Natural killer cell treated with Interleukin-12 subunit alpha and Interleukin-12 subunit beta and Interleukin-15 and Interleukin-18, amount 100 ng/mL, for 72 hours (primary cell): ENCODE measurements around the gene HERC4. TPM values are rescaled to one million over a fixed set of nuclear protein-coding genes. Genes with fewer than 3 reads are reported as not detected.
"Not testable (repeated sequence)": the region's sequence is repeated elsewhere in the genome, so short reads cannot be mapped to it uniquely, and the experiment has no call there.

Experiments used
- ATAC-seq, 2 donors: fragments of 150-1000 bp; cut with Tn5 transposase in 1 of 2; sonication (Bioruptor Pico), chemical (Tn5 transposase) in 1 of 2; 2 replicates each; pipeline ENCODE4 v1.10.0; 2021
- DNase-seq: peaks from one replicate; pipeline ENCODE4 v3.0.0; 2022; ENCODE audit warnings: low spot score
- H3K27ac Mint-ChIP-seq, 2 donors: 1 replicate in 1 of 2; 2 replicates in 1 of 2; pipeline ENCODE4 v1.8.0; 2022; ENCODE audit warnings: mixed read lengths in 2 of 2, mild to moderate bottlenecking in 1 of 2, moderate library complexity in 1 of 2
- H3K27me3 Mint-ChIP-seq, 2 donors: 1 replicate in 1 of 2; 2 replicates in 1 of 2; pipeline ENCODE4 v1.8.0; 2022; ENCODE audit warnings: mixed read lengths in 2 of 2
- H3K36me3 Mint-ChIP-seq: one replicate; pipeline ENCODE4 v1.8.0; 2022; ENCODE audit warnings: mixed read lengths
- H3K4me1 Mint-ChIP-seq, 2 donors: 1 replicate in 1 of 2; 2 replicates in 1 of 2; pipeline ENCODE4 v1.8.0; 2022; ENCODE audit warnings: low read depth in 2 of 2, mixed read lengths in 2 of 2, mild to moderate bottlenecking in 1 of 2
- H3K4me3 Mint-ChIP-seq: one replicate; pipeline ENCODE4 v1.8.0; 2022; ENCODE audit warnings: mixed read lengths
- H3K9me3 Mint-ChIP-seq: 2 replicates; pipeline ENCODE4 v1.8.0; 2022; ENCODE audit warnings: mixed read lengths
- total RNA-seq, 2 donors: library from RNA; stranded (reverse); gene quantifications; one replicate each; pipeline ENCODE4 v1.2.3, GENCODE V29; 2022

Gene HERC4
- total RNA-seq, 2 donors from 2014 or later: 61.2 to 80.4 TPM

DNA sequence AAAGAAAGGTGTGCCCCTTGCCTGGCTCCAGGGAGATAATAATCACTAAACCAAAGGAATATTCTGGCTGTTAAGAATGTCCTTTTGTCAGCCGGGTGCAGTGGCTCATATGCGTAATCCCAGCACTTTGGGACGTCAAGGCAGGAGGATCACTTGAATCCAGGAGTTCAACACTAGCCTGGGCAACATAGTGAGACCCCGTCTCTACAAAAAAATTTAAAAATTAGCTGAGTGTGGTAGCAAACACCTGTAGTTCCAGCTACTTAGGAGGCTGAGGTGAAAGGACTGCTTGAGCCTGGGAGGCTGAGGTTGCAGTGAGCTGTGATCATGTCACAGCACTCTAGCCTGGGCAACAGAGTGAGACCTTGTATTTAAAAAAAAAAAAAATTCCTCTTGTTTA lies 74.1 kb downstream of the HERC4 start:
- H3K4me3 Mint-ChIP-seq: no peak overlapping the region
- H3K9me3 Mint-ChIP-seq: no peaks in the 10 kb centered on the region
- H3K4me1 Mint-ChIP-seq: peaks cover 0 to 4% of the 10 kb centered on the region in 2 donors
- H3K27me3 Mint-ChIP-seq: no peaks in the 10 kb centered on the region
- peaks cover 14% of the 10 kb centered on the region for H3K36me3 Mint-ChIP-seq
- H3K27ac Mint-ChIP-seq: no peak overlapping the region
- DNase-seq (no peak), ATAC-seq (no peak)

DNA sequence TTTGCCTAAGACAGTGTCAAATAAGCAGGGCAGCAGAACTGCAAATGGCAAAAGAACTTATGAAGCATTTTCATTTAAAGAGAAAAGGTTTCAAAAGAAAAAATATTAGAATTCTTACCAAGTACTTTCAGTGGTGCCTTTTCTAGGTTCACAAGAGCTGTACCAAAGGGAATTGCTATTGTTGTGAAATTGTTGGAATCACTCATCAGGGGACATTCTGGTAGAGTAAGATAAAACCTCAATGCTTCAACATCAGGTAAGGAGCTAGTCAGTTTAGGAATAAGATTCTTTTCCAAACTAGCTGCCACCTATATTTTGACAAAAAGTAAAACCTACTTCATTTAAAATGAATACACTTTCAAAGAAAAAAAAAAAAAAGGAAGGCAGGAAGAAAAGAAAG lies 85.0 kb downstream of the HERC4 start:
- Mint-ChIP-seq H3K27me3 (no peaks in the 10 kb centered on the region), H3K4me1 (no peaks in the 10 kb centered on the region), H3K9me3 (no peaks in the 10 kb centered on the region), H3K4me3 (no peak overlapping the region), H3K27ac (no peak overlapping the region), H3K36me3 (peaks cover 14% of the 10 kb centered on the region)
- DNase-seq (no peak), ATAC-seq (no peak)

DNA sequence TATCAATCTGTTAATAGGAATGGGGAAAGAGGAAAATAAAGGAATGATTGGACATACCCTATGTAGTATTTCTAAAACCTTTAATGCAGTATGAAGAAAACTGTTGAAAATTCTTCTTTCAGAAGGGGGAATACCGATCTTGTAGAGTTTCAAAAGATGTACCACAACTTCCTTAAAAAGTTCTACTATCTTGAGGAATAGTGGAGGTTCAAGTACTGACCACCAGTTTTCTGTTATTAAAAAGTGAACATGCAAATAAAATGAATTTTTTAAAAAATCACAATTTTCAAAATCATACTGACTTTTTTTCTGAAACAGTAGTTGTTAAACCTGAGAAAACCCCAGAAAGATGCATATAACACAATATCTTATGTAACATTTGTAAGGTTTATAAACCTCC lies 86.5 kb downstream of the HERC4 start:
- H3K27ac Mint-ChIP-seq: no peak overlapping the region
- DNase-seq (no peak), ATAC-seq (no peak)
- peaks cover 14% of the 10 kb centered on the region for H3K36me3 Mint-ChIP-seq
- H3K4me3 Mint-ChIP-seq: no peak overlapping the region
- H3K9me3 Mint-ChIP-seq: no peaks in the 10 kb centered on the region
- H3K4me1 Mint-ChIP-seq: no peaks in the 10 kb centered on the region
- no peaks in the 10 kb centered on the region for H3K27me3 Mint-ChIP-seq

DNA sequence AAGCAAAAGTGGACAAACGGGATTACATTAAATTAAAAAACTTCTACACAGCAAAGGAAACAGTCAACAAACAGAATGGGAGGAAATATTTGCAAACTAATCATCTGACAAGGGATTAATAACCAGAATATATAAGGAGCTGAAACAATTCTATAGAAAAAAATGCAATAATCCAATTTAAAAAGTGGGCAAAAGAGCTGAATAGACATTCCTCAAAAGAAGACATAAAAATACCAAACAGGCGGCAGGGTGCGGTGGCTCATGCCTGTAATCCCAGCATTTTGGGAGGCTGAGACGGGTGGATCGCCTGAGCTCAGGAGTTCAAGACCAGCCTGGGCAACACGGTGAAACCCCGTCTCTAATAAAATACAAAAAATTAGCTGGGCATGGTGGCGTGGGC lies 92.5 kb downstream of the HERC4 start:
- peaks cover 11 to 17% of the 10 kb centered on the region in 2 donors for H3K4me1 Mint-ChIP-seq
- not testable (repeated sequence) for H3K27me3 Mint-ChIP-seq, H3K9me3 Mint-ChIP-seq, ATAC-seq, DNase-seq, H3K4me3 Mint-ChIP-seq
- peak overlapping the region in 1 of 2 donors; percentile 71 for H3K27ac Mint-ChIP-seq
- H3K36me3 Mint-ChIP-seq: peaks cover 20% of the 10 kb centered on the region

DNA sequence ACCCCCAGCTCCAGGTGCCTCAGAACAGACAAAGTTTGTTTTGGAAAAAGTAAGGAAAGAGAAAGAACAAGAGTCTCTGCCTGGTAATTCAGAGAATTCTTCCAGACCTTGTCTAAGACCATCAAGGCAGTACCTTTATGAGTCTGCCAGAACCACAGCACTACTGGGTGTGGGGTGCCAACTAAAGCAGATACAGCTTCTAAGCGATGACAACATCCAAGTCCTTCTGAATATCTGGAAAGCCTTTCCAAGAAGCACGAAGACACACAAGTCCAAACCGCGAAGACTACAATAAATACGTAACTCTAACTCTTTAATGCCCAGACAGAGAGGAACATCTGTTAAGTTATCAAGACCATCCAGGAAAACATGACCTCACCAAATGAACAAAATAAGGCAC lies 96.3 kb downstream of the HERC4 start:
- Mint-ChIP-seq H3K4me3 (no peak overlapping the region), H3K27ac (no peak overlapping the region), H3K4me1 (peaks cover 11 to 17% of the 10 kb centered on the region in 2 donors), H3K27me3 (no peaks in the 10 kb centered on the region), H3K36me3 (peaks cover 25% of the 10 kb centered on the region), H3K9me3 (no peaks in the 10 kb centered on the region)
- no peak for DNase-seq
- ATAC-seq: no peak

DNA sequence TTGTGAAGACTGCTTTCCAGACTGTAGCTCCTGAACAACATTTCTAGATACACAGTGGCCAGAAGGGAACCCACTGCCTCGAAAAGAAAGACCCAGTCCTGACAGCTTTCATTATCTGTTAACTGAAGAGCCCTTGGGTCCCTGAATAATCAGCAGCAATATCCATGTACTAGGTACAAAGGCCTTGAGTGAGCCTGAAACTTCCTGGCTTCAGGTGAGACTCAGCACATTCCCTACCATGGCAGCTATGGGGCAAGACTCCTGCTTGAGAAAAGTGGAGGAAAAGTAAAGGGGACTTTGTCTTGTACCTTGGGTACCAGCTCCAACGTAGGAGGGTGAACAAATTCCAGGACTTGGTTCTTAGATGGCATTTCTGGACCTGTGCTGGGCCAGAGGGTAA lies 97.8 kb downstream of the HERC4 start:
- no peak for ATAC-seq
- Mint-ChIP-seq H3K4me1 (peaks cover 9 to 13% of the 10 kb centered on the region in 2 donors), H3K36me3 (peaks cover 28% of the 10 kb centered on the region)

DNA sequence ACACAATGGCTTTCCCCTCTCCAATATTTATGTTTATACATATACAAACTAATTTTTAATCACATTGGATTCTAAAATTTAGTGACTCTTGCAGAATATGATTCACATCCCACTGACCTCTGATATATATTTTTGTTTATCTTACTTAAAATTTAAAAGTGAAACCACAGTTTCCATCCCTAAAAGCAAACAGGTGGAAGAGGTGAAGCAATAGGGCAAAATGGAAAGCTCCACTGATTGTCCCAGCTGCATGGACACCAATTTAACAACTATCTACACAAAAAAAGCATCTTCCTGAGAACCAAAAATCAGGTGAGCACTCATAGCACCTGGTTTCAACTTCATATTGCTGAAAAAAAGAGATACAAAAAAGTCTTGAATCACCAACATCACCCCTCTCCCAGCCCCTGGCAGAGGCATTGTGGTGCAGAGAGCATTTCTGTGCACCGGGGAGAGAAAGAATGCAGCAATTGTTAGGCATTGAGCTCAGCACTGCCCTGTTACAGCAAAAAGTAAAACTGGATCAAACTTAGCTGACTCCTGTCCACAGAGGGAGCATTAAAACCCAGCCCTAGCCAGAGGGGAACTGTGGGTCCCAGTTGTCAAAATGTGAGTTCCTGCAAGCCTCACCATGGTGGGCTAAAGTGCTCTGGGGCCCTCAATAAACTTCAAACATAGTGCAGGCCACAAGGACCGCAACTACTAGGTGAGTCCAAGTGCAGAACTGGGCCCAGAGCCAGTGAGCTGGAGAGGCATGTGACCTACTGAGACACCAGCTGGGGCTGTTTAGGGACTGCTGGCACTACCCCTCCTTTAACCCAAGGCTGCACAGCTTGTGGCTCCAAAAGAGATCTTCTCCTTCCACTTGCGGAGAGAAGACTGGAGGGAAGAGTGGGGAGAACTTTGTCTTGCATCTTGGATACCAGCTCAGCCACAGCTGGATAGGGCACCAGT lies 98.5 kb downstream of the HERC4 start:
- peaks cover 5 to 7% of the 10 kb centered on the region in 2 donors for H3K4me1 Mint-ChIP-seq
- H3K27me3 Mint-ChIP-seq: no peaks in the 10 kb centered on the region
- H3K9me3 Mint-ChIP-seq: no peaks in the 10 kb centered on the region
- ATAC-seq (no peak), DNase-seq (no peak)
- no peak overlapping the region for H3K4me3 Mint-ChIP-seq
- no peak overlapping the region for H3K27ac Mint-ChIP-seq
- H3K36me3 Mint-ChIP-seq: peaks cover 22% of the 10 kb centered on the region

More for the DNA sequence above, 97.8 kb downstream of the HERC4 start:
- Mint-ChIP-seq H3K4me3 (no peak overlapping the region), H3K27ac (no peak overlapping the region), H3K27me3 (no peaks in the 10 kb centered on the region), H3K9me3 (no peaks in the 10 kb centered on the region)
- DNase-seq: no peak

DNA sequence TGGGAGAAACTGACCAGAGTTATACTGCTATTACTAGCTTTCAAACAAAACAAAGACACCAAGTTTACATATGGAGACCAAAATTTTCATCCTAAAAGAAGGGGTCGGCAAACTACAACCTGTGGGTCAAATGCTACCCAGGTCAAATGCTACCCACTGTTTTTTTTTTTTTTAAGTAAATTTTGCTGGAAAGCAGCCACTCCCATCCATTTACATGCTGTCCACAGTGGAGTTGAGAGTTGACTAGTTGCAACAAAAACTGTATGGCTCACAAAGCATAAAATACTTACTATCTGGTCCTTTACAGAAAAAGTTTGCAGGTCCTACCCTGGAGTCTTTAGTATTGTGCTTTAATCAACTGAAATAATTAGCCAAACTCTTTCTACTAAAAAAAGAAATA lies 99.2 kb downstream of the HERC4 start:
- no peak for DNase-seq
- no peak for ATAC-seq
- Mint-ChIP-seq H3K4me3 (no peak overlapping the region), H3K36me3 (peaks cover 24% of the 10 kb centered on the region), H3K4me1 (peaks cover 3 to 4% of the 10 kb centered on the region in 2 donors), H3K27me3 (no peaks in the 10 kb centered on the region), H3K27ac (no peak overlapping the region), H3K9me3 (no peaks in the 10 kb centered on the region)

DNA sequence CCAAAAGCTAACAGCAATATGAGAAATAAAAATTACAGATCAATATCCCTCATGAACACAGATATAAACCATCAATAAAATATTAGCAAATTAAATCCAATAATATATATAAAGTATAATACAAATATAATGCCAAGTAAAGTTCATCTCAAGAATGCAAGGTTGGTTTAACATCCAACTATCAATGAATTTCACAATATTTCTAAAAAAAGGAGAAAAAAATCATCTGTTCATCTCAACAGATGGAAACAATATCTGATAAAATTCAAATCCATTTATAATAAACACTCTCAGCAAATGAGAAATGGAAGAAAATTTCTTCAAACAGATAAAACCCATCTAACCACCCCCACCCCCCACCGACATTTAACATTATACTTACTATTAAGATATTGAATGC lies 103.8 kb downstream of the HERC4 start:
- peaks cover 36% of the 10 kb centered on the region for H3K36me3 Mint-ChIP-seq
- peaks cover 0 to 7% of the 10 kb centered on the region in 2 donors for H3K4me1 Mint-ChIP-seq
- H3K27ac Mint-ChIP-seq: no peak overlapping the region
- no peak for DNase-seq
- H3K4me3 Mint-ChIP-seq: no peak overlapping the region
- no peaks in the 10 kb centered on the region for H3K9me3 Mint-ChIP-seq
- no peak for ATAC-seq
- no peaks in the 10 kb centered on the region for H3K27me3 Mint-ChIP-seq

DNA sequence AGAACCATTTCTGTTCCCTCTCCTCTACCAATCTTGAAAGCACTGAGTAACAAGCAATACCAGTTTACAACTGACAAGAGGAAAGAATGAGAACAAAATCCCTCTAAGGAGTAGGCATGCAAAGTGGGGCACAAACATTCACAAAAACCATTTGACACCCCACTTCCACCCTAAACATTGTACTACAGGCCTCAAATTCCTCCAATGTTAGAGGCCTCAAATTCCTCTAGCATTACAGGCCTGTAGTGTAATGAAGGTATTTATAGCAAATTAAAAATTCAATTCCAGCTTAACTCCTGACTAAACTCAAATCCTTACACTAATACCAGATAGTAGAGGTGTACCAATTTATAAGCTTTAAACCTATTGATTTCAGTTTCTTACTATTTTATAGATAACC lies 105.2 kb downstream of the HERC4 start:
- Mint-ChIP-seq H3K4me3 (no peak overlapping the region), H3K36me3 (peaks cover 40% of the 10 kb centered on the region)
- ATAC-seq: no peak

DNA sequence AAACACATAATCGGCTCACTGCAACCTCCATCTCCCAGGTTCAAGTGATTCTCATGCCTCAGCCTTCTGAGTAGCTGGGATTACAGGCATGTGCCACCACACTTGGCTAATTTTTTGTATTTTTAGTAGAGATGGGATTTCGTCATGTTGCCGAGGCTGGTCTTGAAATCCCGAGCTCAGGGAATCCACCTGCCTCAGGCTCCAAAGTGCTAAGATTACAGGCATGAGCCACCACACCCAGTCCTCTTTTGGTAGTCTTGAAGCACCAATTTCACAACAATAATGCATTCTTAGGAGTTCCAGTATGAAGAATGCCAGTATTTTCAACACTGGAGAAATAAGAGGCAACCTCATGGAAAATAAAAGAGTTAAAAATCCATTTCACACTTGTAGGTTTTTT lies 109.0 kb downstream of the HERC4 start:
- H3K9me3 Mint-ChIP-seq, H3K4me3 Mint-ChIP-seq, H3K4me1 Mint-ChIP-seq, H3K27me3 Mint-ChIP-seq, ATAC-seq, DNase-seq, H3K27ac Mint-ChIP-seq: not testable (repeated sequence)
- peaks cover 39% of the 10 kb centered on the region for H3K36me3 Mint-ChIP-seq

More for the DNA sequence above, 105.2 kb downstream of the HERC4 start:
- Mint-ChIP-seq H3K4me1 (peaks cover 0 to 7% of the 10 kb centered on the region in 2 donors), H3K27me3 (no peaks in the 10 kb centered on the region), H3K27ac (no peak overlapping the region), H3K9me3 (no peaks in the 10 kb centered on the region)
- DNase-seq: no peak

DNA sequence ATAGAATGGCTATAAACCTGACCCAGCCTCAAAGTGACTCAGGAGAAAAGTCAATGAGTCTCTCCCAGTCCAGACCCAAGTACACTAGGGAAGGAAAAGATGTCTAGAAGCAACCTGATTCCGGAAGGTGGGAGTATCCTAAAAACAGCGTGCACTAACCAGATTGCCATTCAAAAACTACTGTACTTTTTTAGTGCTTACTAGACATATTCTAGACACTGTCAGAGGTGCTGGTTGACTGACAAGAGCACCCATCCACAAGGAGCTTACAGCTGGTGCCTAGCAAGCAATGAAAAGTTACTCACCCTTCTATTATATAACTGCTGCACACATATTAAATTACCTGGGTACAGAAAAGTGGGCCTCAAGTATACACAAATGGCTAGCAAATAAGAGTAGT lies 109.6 kb downstream of the HERC4 start:
- Mint-ChIP-seq H3K4me3 (no peak overlapping the region), H3K36me3 (peaks cover 35% of the 10 kb centered on the region), H3K4me1 (peaks cover 0 to 7% of the 10 kb centered on the region in 2 donors), H3K9me3 (no peaks in the 10 kb centered on the region), H3K27ac (no peak overlapping the region), H3K27me3 (no peaks in the 10 kb centered on the region)
- DNase-seq: no peak
- ATAC-seq: no peak

DNA sequence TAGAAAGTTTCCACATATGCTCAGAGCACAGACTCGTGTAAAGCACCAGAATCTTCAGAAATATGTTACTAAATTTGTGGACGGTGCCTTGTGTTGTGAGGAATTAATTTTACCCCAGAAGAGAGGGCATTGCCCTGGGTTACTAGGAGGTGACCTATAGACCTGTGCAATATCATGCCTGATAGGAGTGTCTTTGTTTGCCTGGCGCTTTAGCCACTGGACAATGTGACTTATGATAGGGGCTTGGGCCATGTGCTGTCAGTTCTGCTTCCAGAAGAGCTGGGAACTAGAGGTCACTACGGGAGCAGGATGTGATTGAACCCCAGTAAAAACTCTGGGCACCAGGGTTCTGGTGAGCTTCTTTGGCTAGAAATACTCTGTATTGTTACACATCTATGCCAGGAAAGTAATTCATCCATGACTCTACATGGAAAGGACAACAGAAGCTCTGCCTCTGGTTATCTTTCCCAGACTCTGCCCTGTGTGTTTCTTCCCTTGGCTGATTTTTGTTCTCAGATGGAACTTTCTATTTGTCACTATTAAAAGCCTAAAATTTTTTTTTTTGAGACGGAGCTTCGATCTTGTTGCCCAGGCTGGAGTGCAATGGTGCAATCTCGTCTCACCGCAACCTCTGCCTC lies 115.1 kb downstream of the HERC4 start:
- ATAC-seq (no peak), DNase-seq (no peak)
- H3K27me3 Mint-ChIP-seq: no peaks in the 10 kb centered on the region
- peaks cover 13% of the 10 kb centered on the region for H3K36me3 Mint-ChIP-seq
- no peaks in the 10 kb centered on the region for H3K4me1 Mint-ChIP-seq
- no peak overlapping the region for H3K27ac Mint-ChIP-seq
- no peak overlapping the region for H3K4me3 Mint-ChIP-seq
- H3K9me3 Mint-ChIP-seq: no peaks in the 10 kb centered on the region

DNA sequence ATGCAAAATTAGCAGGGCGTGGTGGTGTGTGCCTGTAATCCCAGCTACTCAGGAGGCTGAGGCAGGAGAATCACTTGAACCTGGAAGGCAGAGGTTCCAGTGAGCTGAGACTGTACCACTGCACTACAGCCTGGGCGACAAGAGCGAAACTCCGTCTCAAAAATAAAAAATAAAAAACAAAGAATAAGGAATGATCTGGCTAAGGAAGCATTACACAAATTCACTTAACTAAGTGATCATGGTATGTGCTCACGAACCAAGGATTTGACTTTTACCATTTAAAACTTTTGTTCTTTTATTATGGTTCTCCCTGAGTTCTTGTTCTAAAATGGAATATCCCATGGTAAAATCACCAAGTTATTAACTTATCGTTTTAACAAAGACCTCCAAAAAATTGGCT lies 119.5 kb downstream of the HERC4 start:
- DNase-seq (no peak), ATAC-seq (no peak)
- H3K9me3 Mint-ChIP-seq: no peaks in the 10 kb centered on the region
- H3K4me3 Mint-ChIP-seq: no peak overlapping the region
- H3K4me1 Mint-ChIP-seq: peaks cover 0 to 5% of the 10 kb centered on the region in 2 donors
- H3K36me3 Mint-ChIP-seq: peaks cover 12% of the 10 kb centered on the region
- no peak overlapping the region for H3K27ac Mint-ChIP-seq
- H3K27me3 Mint-ChIP-seq: no peaks in the 10 kb centered on the region
